A673 (cell line): ENCODE measurements around the gene GPR6. TPM values are rescaled to one million over a fixed set of nuclear protein-coding genes. Genes with fewer than 3 reads are reported as not detected.

Experiments
- Bru-seq: library from RNA; stranded (reverse); fragments of 400-500 nt; gene quantifications from one replicate; lab custom pipeline; 2021; lab: Mats Ljungman, UMichigan
- BruChase-seq, 2 experiments: library from RNA; stranded (reverse); fragments of 400-500 nt; gene quantifications; one replicate each; lab custom pipeline; 2021; lab: Mats Ljungman, UMichigan
- BruUV-seq: library from RNA; stranded (reverse); fragments of 400-500 nt; replicated peaks from 2 replicates; lab custom pipeline; 2021; lab: Mats Ljungman, UMichigan
- CTCF ChIA-PET: fragments of 300-600 bp; sonication (Branson Sonifier 250); formaldehyde crosslinking; loops from one replicate; lab custom pipeline; 2022; ENCODE audit warnings: antibody characterized with exemption; lab: Charles Lee
- POLR2A ChIA-PET: fragments of 300-600 bp; sonication (Branson Sonifier 250); formaldehyde crosslinking; loops from one replicate; lab custom pipeline; 2022; ENCODE audit warnings: antibody characterized with exemption; ENCODE audit not compliant: low non-redundant PET; lab: Charles Lee
- DNase-seq: peaks from one replicate; pipeline ENCODE4 v3.0.0-alpha.2; 2015; ENCODE audit warnings: low spot score
- H3K27ac ChIP-seq: fragments of 200-600 bp; sonication (generic); 2 replicates; pipeline ENCODE4 v1.5.1; 2016; ENCODE audit warnings: mixed run types, low read depth, mild to moderate bottlenecking, mixed read lengths, antibody characterized with exemption, low read length; ENCODE audit not compliant: poor library complexity, severe bottlenecking
- H3K27me3 ChIP-seq: fragments of 200-600 bp; sonication (generic); replicated peaks from 2 replicates; pipeline ENCODE4 v1.6.1; 2017; ENCODE audit warnings: mixed run types, low read depth, mild to moderate bottlenecking, mixed read lengths, antibody characterized with exemption, low read length; ENCODE audit not compliant: insufficient read depth, poor library complexity
- H3K36me3 ChIP-seq: fragments of 200-600 bp; sonication (generic); 2 replicates; pipeline ENCODE4 v1.6.1; 2016; ENCODE audit warnings: mixed run types, mild to moderate bottlenecking, mixed read lengths, antibody characterized with exemption, low read length; ENCODE audit not compliant: insufficient read depth, poor library complexity, severe bottlenecking
- H3K4me1 ChIP-seq: fragments of 200-600 bp; sonication (generic); 2 replicates; pipeline ENCODE4 v1.6.1; 2017; ENCODE audit warnings: mixed run types, mild to moderate bottlenecking, mixed read lengths, antibody characterized with exemption, low read length; ENCODE audit not compliant: insufficient read depth, poor library complexity, severe bottlenecking
- H3K4me3 ChIP-seq: fragments of 200-600 bp; sonication (generic); 2 replicates; pipeline ENCODE4 v1.5.1; 2016; ENCODE audit warnings: low read depth, mixed run types, mild to moderate bottlenecking, mixed read lengths, low read length; ENCODE audit not compliant: poor library complexity, severe bottlenecking
- H3K9me3 ChIP-seq: fragments of 200-600 bp; sonication (generic); 2 replicates; pipeline ENCODE4 v1.6.1; 2016; ENCODE audit warnings: mixed run types, low read depth, mild to moderate bottlenecking, mixed read lengths, antibody characterized with exemption, low read length; ENCODE audit not compliant: poor library complexity, severe bottlenecking
- EZH2 ChIP-seq: fragments of 200-600 bp; sonication (generic); IDR thresholded peaks from 2 replicates; pipeline ENCODE4 v1.6.1; 2017; ENCODE audit warnings: borderline replicate concordance, low read depth, mild to moderate bottlenecking, mixed read lengths, antibody characterized with exemption, low read length; ENCODE audit not compliant: poor library complexity, severe bottlenecking
- intact Hi-C: fragments of 100-400 bp; cut with micrococcal nuclease; formaldehyde crosslinking; loops from one replicate; pipeline ENCODE4 v1.10.0; 2022; ENCODE audit not compliant: unreplicated experiment
- long read RNA-seq: library from polyadenylated mRNA; stranded (forward); transcript quantifications from one replicate; pipeline ENCODE4 v2.0.0, GENCODE V29; 2022
- total RNA-seq: library from RNA; stranded (reverse); gene quantifications from 2 replicates; pipeline ENCODE4 v1.2.3, GENCODE V29; 2021
- TF ChIP-seq, protein P1 (sequence below): fragments of 300-800, 200-600 bp; sonication (generic); conservative IDR thresholded peaks from 2 replicates; pipeline ENCODE4 v1.5.1; 2017; ENCODE audit warnings: low read depth, mild to moderate bottlenecking, antibody characterized with exemption, low read length, moderate library complexity, mixed read lengths

The GPR6 gene, protein sequence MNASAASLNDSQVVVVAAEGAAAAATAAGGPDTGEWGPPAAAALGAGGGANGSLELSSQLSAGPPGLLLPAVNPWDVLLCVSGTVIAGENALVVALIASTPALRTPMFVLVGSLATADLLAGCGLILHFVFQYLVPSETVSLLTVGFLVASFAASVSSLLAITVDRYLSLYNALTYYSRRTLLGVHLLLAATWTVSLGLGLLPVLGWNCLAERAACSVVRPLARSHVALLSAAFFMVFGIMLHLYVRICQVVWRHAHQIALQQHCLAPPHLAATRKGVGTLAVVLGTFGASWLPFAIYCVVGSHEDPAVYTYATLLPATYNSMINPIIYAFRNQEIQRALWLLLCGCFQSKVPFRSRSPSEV
- total RNA-seq = not detected in 2 replicates
- not detected for Bru-seq, nascent RNA
- BruChase-seq, experiment 1, labeled RNA remaining after a 2-hour chase = not detected
- BruChase-seq, experiment 2, labeled RNA remaining after a 6-hour chase = not detected
- long read RNA-seq = 0 reads

DNA sequence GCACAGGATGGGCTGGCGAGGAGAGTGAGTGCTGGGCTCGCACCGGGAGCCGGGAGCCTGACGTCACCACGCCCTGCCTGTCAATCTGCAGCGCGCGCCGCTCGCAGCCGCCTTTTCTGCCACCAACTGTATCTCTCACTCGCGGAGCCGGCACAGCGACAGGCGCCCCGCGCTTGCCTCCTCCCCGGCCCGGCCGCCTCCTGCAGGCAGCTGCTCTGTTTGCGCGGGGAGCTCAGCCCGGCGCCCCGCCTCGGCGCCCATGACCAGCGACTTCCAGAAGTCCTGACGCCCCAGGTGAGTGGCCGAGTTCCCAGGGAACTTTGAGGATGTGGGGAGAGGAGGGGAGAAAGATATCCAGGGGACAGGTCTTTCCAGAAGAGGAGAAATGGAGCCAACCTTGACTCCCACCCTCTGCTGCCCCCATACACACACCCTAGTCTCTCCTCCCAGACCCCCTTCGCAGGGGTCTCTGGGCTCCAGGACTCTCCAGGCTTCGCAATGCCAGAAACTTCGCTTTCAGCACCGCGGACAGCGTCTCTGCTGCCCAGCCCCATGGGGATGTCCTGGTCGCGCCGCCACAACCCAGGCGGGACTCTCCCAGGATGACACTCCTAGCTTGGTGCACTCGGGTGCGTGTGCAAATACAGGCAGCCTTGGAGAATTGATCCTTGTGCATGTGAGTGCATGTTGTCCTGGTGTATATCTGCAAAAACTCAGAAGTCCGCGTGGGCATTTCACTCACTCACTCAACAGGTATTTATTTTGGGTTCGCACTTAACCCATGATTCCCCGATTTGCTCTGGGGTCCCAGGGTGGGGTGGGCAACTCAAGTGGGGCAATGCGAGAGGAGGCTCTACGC is at the start of gene GPR6:
GPR6 (plus strand) TSS at position 138 of the 859 bp plus-strand sequence. CDS start 802 bp downstream, outside the sequence.
- no peak within 1 kb of the TSS for H3K27ac ChIP-seq
- H3K4me1 ChIP-seq = peaks cover 4% of the 10 kb centered on the region
- no peaks in the 10 kb centered on the region for H3K9me3 ChIP-seq
- H3K4me3 ChIP-seq = no peak within 1 kb of the TSS
- CTCF ChIA-PET = interaction anchor here (0.6 kb wide), 1 partner anchor 39 kb away, joined by 3 read pairs; no protein-coding TSS in a partner anchor
- no TSS peak for BruUV-seq
- intact Hi-C loops = no loop called here
- POLR2A ChIA-PET = no interaction called here
- no peaks in the 10 kb centered on the region for H3K36me3 ChIP-seq
- peaks cover 93% of the 10 kb centered on the region for H3K27me3 ChIP-seq
- TF ChIP-seq, protein P1, sequence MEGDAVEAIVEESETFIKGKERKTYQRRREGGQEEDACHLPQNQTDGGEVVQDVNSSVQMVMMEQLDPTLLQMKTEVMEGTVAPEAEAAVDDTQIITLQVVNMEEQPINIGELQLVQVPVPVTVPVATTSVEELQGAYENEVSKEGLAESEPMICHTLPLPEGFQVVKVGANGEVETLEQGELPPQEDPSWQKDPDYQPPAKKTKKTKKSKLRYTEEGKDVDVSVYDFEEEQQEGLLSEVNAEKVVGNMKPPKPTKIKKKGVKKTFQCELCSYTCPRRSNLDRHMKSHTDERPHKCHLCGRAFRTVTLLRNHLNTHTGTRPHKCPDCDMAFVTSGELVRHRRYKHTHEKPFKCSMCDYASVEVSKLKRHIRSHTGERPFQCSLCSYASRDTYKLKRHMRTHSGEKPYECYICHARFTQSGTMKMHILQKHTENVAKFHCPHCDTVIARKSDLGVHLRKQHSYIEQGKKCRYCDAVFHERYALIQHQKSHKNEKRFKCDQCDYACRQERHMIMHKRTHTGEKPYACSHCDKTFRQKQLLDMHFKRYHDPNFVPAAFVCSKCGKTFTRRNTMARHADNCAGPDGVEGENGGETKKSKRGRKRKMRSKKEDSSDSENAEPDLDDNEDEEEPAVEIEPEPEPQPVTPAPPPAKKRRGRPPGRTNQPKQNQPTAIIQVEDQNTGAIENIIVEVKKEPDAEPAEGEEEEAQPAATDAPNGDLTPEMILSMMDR = no peak
- TF ChIP-seq EZH2 = no peak
- peak; percentile 78 for DNase-seq

DNA sequence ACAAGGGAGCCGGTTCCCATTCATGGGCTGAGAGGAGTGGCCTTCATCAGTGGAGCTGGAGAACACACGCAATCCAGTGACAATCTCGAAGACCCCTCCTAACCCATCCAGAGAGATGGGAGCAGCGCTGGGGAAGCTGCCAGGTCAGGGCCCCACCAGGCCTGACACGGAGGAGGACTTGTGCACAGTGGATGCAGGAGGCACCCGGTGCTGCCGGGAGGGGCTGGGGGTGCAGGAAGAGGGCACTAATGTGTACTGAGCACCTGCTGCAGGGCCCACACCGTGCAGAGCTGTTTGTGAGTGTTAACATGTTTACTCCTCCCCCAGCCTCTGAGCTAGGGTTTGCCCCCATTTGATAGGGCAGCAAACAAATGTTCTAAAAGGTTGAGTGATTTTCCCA is 43.8 kb upstream of the GPR6 start:
- intact Hi-C loops = no loop called here
- BruUV-seq = no TSS peak
- DNase-seq = no peak
- ChIA-PET POLR2A (no interaction called here), CTCF (no interaction called here)
- Histone ChIP-seq H3K27ac (no peak overlapping the region), H3K4me1 (no peaks in the 10 kb centered on the region), H3K27me3 (no peaks in the 10 kb centered on the region), H3K36me3 (no peaks in the 10 kb centered on the region), H3K9me3 (no peaks in the 10 kb centered on the region), H3K4me3 (no peak overlapping the region)
- TF ChIP-seq, protein P1 = no peak
- TF ChIP-seq EZH2 = no peak

DNA sequence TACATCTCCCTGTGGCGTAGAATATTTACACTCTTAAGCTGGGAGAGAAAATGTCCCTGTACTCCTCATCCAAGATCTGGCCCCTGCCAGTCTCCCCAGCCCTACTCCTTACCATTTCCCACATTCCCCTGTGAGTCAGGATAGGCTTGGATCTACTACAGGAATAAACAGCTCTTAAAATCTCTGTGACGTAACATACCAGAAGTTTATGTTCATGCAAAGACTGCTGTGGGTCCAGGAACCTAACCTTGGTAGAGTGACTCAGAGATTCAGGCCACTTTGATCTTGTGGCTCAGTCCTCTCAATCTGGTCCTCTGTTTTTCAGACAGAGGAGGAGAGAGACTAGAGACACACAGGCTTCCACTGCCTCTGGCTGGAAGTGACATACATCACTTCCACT is 38.5 kb upstream of the GPR6 start:
- TF ChIP-seq, protein P1 = no peak
- no peak for TF ChIP-seq EZH2
- ChIA-PET POLR2A (no interaction called here), CTCF (no interaction called here)
- Histone ChIP-seq H3K9me3 (no peaks in the 10 kb centered on the region), H3K4me3 (no peak overlapping the region), H3K27me3 (peaks cover 31% of the 10 kb centered on the region), H3K27ac (no peak overlapping the region), H3K4me1 (no peaks in the 10 kb centered on the region), H3K36me3 (no peaks in the 10 kb centered on the region)
- no peak for DNase-seq
- intact Hi-C loops = no loop called here
- BruUV-seq = no TSS peak
